NOMO-1 (cell line): Measurements from ENCODE around the gene MYMX.
A peak's percentile ranks its signal among the peaks of the same experiment; 100 is the strongest.

Source experiments
- DNase-seq, 2 experiments: peaks; one replicate each; lab custom pipeline; 2025; ENCODE audit not compliant: unreplicated experiment in 2 of 2; lab: John Stamatoyannopoulos, UW

MYMX gene

GRCh38 chr6:44262467-44263353 lies 46.0 kb downstream of the MYMX start:
- DNase-seq = no peak

GRCh38 chr6:44263354-44264100 lies 46.8 kb downstream of the MYMX start:
- DNase-seq = peak in 1 of 2 experiments; percentile 10

GRCh38 chr6:44264154-44265006 lies 47.7 kb downstream of the MYMX start:
- peak; percentile 87 to 91 for DNase-seq

GRCh38 chr6:44265007-44265721 lies 48.4 kb downstream of the MYMX start, which contains the start of gene NFKBIE:
Gene NFKBIE, minus strand, starts transcription at chr6:44265551. Its CDS starts 205 bp downstream, at chr6:44265346.
- DNase-seq = peak; percentile 56 to 73

GRCh38 chr6:44265722-44266233 lies 49.1 kb downstream of the MYMX start:
- DNase-seq = no peak

GRCh38 chr6:44266347-44266746 lies 49.6 kb downstream of the MYMX start:
- no peak for DNase-seq

- no peak for DNase-seq
Observed at GRCh38 chr6:44267252-44267651, 50.5 kb downstream of the MYMX start.
